Transverse colon (tissue), 4 donors: ENCODE data around the gene RPTOR. TPM values are rescaled to one million over a fixed set of nuclear protein-coding genes. Genes with fewer than 3 reads are reported as not detected.

ENCODE experiments used
- DNase-seq: peaks from one replicate; pipeline ENCODE4 v3.0.0-alpha.2; 2019
- H3K27ac ChIP-seq, 4 donors: fragments of 200-600 bp; sonication (generic); 2 replicates each; pipeline ENCODE4 v1.5.1; 2016 to 2018; ENCODE audit warnings: inconsistent platforms in 4 of 4
- H3K27me3 ChIP-seq: fragments of 200-600 bp; sonication (generic); 2 replicates; pipeline ENCODE4 v1.5.1; 2017; ENCODE audit warnings: inconsistent platforms
- H3K36me3 ChIP-seq, 4 donors: fragments of 200-600 bp; sonication (generic); 2 replicates each; pipeline ENCODE4 v1.5.1; 2017 to 2019; ENCODE audit warnings: inconsistent platforms in 4 of 4
- H3K4me1 ChIP-seq, 4 donors: fragments of 200-600 bp; sonication (generic); 2 replicates each; pipeline ENCODE4 v1.5.1; 2017 to 2020; ENCODE audit warnings: inconsistent platforms in 4 of 4
- H3K4me3 ChIP-seq, 4 donors: fragments of 200-600 bp; sonication (generic); 1 replicate in 1 of 4; 2 replicates in 3 of 4; pipeline versions ENCODE4 v1.5.1 to v1.6.1; 2017 to 2019; ENCODE audit warnings: inconsistent platforms in 4 of 4
- H3K9me3 ChIP-seq, 2 donors: fragments of 200-600 bp; sonication (generic); 2 replicates each; pipeline ENCODE4 v1.5.1; 2017 to 2019; ENCODE audit warnings: inconsistent platforms in 2 of 2
- EP300 ChIP-seq: sonication (generic); formaldehyde crosslinking; IDR thresholded peaks from one replicate; pipeline ENCODE4 v1.6.1; 2017; ENCODE audit warnings: antibody characterized with exemption, low read depth
- POLR2A ChIP-seq: fragments of 450-650 bp; IDR thresholded peaks from one replicate; pipeline ENCODE4 v1.6.1; 2016; ENCODE audit warnings: antibody characterized with exemption, mild to moderate bottlenecking, moderate library complexity
- POLR2AphosphoS5 ChIP-seq, 3 donors: sonication (generic); formaldehyde crosslinking; IDR thresholded peaks; one replicate each; pipeline ENCODE4 v1.6.1; 2016; ENCODE audit warnings: antibody characterized with exemption in 3 of 3
- WGBS, 2 donors: methylation state at CpG; one replicate each; pipeline ENCODE4 v1.1.5; 2018; ENCODE audit warnings: low coverage in 1 of 2; 5-methylcytosine and 5-hydroxymethylcytosine counted together
- in situ Hi-C, 4 donors: fragments of 200-750 bp; cut with MboI; loops; one replicate each; pipeline versions ENCODE4 v1.15.0 to v1.15.1; 2017; ENCODE audit warnings: low sequenced_read_pairs in 3 of 4, low pct_ligation_motif_present in 1 of 4, low pct_unique_long_range_greater_than_20kb in 1 of 4
- intact Hi-C: fragments of 100-400 bp; cut with DNase I; formaldehyde crosslinking; loops from one replicate; pipeline ENCODE4 v1.15.1; 2023; ENCODE audit warnings: low total_unique reads
- total RNA-seq, 4 donors: library from RNA; depleted of rRNA; stranded (reverse); fragments of >200 nt; gene quantifications; one replicate each; pipeline ENCODE4 v1.1.0, GENCODE V29; 2016
- TF ChIP-seq, protein P1 (sequence below), 5 experiments: fragments of 200-600 bp in 3 of 5; fragments of 450-650 bp in 2 of 5; sonication (generic) in 3 of 5; IDR thresholded peaks; 1 replicate in 2 of 5; 2 replicates in 3 of 5; pipeline ENCODE4 v1.5.1; 2016 to 2017; ENCODE audit warnings: antibody characterized with exemption in 5 of 5, inconsistent platforms in 3 of 5, mild to moderate bottlenecking in 2 of 5, moderate library complexity in 1 of 5

Gene RPTOR
- total RNA-seq, 4 donors from 2014 or later, result 28.9 to 79.3 (median 48.0) TPM

DNA sequence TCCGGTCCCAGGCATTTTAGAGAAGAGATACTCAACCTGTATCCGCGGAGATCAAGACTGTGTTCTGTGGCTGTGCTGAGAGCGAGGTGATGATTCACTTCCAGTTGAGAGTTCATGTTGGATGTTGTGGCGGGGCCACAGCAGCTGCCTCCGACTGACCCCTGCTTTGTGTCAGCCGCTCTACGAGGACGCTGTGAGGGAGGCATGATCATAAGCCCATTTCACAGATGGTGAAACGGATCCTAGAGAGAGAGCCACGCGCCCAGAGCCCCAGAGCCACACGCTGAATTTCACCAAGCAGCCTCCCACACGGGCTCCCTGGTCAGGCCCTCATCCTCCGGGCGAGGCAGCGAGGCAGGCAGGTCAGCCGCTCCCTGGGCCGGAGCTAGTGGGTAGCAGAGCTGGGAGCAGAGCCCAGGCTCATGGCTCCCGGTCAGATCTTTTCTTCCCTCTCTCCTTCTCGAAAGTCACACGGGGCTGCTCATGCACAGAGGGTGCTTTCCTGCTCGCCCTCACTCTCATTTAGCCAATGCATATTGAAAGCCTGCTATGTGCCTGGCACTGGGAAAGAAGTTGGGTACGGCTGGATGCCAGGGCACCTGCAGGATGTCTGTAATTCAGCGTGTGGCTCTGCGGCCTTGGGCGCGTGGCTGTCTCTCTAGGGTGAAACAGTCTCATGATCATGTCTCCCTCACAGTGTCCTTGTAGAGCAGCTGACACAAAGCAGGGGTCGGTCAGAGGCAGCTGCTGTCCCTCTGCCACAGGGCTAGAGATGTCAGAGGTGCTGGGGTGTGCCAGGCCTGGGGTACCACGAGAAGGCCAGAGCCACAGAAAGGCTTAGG lies 291.4 kb downstream of the RPTOR start:
- no peak overlapping the region for H3K4me3 ChIP-seq
- no peak overlapping the region for H3K27ac ChIP-seq
- intact Hi-C loops (no loop called here), in situ Hi-C loops (no loop called here)
- 91 to 96% methylated on average over 4 to 30 of the region's 30 CpGs for WGBS, 2 donors
- no peaks in the 10 kb centered on the region for H3K27me3 ChIP-seq
- H3K36me3 ChIP-seq, result no peaks in the 10 kb centered on the region
- TF ChIP-seq, protein P1, sequence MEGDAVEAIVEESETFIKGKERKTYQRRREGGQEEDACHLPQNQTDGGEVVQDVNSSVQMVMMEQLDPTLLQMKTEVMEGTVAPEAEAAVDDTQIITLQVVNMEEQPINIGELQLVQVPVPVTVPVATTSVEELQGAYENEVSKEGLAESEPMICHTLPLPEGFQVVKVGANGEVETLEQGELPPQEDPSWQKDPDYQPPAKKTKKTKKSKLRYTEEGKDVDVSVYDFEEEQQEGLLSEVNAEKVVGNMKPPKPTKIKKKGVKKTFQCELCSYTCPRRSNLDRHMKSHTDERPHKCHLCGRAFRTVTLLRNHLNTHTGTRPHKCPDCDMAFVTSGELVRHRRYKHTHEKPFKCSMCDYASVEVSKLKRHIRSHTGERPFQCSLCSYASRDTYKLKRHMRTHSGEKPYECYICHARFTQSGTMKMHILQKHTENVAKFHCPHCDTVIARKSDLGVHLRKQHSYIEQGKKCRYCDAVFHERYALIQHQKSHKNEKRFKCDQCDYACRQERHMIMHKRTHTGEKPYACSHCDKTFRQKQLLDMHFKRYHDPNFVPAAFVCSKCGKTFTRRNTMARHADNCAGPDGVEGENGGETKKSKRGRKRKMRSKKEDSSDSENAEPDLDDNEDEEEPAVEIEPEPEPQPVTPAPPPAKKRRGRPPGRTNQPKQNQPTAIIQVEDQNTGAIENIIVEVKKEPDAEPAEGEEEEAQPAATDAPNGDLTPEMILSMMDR (IDR thresholded peaks at IDR 0.05), result no peak
- TF ChIP-seq EP300 (no peak), POLR2AphosphoS5 (IDR thresholded peaks at IDR 0.05) (no peak), POLR2A (no peak)
- no peaks in the 10 kb centered on the region for H3K9me3 ChIP-seq
- no peak for DNase-seq
- peaks cover 15 to 20% (median 17%) of the 10 kb centered on the region in 4 donors for H3K4me1 ChIP-seq

DNA sequence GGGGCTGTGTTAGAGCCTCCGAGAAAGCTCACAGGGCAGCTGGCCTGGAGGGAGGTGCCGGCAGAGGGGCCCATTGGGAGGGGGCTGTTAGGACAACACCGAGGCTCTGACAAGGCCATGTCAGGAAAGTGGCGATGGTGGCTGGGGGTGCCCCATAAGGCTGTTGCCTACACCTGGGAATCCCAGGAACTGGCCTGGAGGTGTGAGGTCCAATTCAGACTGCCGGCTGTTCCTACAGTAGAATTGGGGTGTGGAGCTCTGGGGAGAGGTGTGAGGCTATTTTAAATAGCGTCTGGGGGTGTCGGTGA lies 292.0 kb downstream of the RPTOR start:
- no peaks in the 10 kb centered on the region for H3K27me3 ChIP-seq
- peaks cover 15 to 20% (median 17%) of the 10 kb centered on the region in 4 donors for H3K4me1 ChIP-seq
- no peak overlapping the region for H3K27ac ChIP-seq
- DNase-seq, result no peak
- in situ Hi-C loops, result no loop called here
- H3K9me3 ChIP-seq, result no peaks in the 10 kb centered on the region
- no peak overlapping the region for H3K4me3 ChIP-seq
- intact Hi-C loops, result no loop called here
- 99% methylated on average over 7 of the region's 7 CpGs; no CpG with 5 or more reads in 1 of the 2 donors for WGBS, 2 donors
- TF ChIP-seq POLR2A, result no peak
- no peaks in the 10 kb centered on the region for H3K36me3 ChIP-seq

DNA sequence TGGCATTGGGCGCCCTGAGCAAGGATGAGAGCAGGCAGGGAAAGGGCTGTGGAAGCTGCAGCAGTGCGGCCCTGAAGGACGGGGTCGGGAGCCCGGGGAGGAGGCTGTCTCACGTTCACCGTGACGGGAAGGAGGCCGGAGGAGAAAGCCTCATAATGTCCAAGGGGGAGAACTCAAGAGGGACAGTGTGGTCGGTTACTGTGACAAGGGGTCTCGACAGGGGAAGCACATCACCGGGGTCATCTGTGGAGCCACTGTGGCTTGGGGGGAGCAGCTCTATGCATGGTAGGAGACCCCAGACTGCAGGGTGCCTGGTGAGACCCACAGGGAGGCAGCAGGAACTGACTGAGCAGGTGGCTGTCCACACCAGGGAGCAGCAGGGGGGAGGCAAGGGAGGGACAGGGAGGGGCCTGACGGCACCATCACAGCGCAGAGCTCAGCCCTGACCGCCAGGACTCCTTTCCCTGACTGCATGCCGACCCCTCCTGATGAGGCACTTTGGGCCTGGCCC lies 292.4 kb downstream of the RPTOR start:
- Histone ChIP-seq H3K27ac (no peak overlapping the region), H3K9me3 (no peaks in the 10 kb centered on the region), H3K4me3 (no peak overlapping the region), H3K27me3 (no peaks in the 10 kb centered on the region), H3K4me1 (peaks cover 14 to 18% (median 16%) of the 10 kb centered on the region in 4 donors), H3K36me3 (no peaks in the 10 kb centered on the region)
- no peak for DNase-seq
- WGBS, 2 donors, result 93 to 94% methylated on average over 11 to 16 of the region's 16 CpGs
- TF ChIP-seq POLR2AphosphoS5 (IDR thresholded peaks at IDR 0.05) (no peak), POLR2A (no peak), EP300 (no peak)
- TF ChIP-seq, protein P1 (IDR thresholded peaks at IDR 0.05), result no peak
- intact Hi-C loops (no loop called here), in situ Hi-C loops (no loop called here)

DNA sequence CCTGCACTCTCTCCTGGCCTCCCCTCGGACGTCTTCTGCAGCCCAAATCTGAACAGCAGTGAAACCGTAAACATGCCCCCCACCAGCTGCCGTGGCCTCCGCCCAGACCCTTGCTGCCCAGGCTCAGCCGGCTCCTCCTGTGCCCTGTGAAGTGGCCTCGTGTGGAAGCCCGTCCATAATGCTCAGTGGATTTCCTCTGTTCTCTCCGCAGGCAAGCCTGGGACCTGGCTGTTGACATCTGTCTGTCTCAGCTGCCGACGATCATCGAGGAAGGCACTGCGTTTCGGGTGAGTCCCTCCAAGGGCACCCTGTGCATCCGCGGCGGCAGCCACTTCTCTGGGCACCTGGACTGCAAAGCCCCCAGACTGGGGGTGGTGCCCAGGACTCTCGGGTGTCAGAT lies 293.1 kb downstream of the RPTOR start:
- intact Hi-C loops, result no loop called here
- Histone ChIP-seq H3K36me3 (no peaks in the 10 kb centered on the region), H3K4me1 (peaks cover 7 to 12% (median 9%) of the 10 kb centered on the region in 4 donors), H3K4me3 (no peak overlapping the region), H3K27me3 (no peaks in the 10 kb centered on the region), H3K9me3 (no peaks in the 10 kb centered on the region), H3K27ac (no peak overlapping the region)
- in situ Hi-C loops, result no loop called here
- DNase-seq, result no peak
- TF ChIP-seq EP300 (no peak), POLR2AphosphoS5 (IDR thresholded peaks at IDR 0.05) (no peak), POLR2A (no peak)
- TF ChIP-seq, protein P1 (IDR thresholded peaks at IDR 0.05), result no peak
- WGBS, 2 donors, result 96% methylated on average over 18 of the region's 18 CpGs; no CpG with 5 or more reads in 1 of the 2 donors
